ENCODE measurements around the gene ZNF75A.

ZNF75A gene

DNA sequence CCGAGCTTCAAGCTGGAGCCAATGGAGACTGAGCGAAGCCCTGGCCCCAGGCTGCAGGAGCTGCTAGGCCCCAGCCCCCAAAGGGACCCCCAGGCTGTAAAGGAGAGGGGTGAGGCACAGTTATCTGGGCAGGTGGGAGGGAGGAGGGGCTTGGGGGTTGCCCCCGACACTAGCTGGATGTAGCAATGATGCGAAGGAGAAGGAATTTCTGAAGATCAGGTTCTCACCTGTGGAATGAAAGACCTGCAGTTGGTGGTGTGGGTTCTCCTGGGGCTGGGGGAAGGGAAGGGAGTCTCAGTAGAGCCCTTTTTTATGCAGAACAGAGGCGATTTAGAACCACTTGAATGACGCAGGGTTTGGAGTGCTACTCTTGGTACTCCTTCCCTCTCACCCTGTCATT is 20.2 kb upstream of the ZNF75A start:
- no peak for DNase-seq (ENCODE audit: low read depth in 2 of 2)

DNA sequence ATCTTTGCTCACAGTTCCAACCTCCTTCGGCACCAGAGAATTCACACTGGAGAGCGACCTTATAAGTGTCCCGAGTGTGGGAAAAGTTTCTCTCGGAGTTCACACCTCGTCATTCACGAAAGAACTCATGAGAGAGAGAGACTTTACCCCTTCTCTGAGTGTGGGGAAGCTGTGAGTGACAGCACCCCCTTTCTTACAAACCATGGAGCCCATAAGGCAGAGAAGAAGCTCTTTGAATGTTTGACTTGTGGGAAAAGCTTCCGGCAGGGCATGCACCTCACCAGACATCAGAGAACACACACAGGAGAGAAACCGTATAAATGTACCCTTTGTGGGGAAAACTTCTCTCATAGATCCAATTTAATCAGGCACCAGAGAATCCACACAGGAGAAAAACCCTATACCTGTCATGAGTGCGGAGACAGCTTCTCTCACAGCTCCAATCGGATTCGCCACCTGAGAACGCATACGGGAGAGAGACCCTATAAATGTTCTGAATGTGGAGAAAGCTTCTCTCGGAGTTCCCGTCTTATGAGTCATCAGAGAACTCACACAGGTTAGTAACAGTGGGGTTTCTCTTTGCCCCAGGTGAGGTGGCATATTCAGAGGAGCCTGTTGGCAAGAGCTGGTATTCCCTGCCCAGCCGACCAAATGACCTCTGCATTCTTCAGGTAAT is 15.2 kb upstream of the ZNF75A start:
- DNase-seq (ENCODE audit: low read depth in 2 of 2) = no peak

DNA sequence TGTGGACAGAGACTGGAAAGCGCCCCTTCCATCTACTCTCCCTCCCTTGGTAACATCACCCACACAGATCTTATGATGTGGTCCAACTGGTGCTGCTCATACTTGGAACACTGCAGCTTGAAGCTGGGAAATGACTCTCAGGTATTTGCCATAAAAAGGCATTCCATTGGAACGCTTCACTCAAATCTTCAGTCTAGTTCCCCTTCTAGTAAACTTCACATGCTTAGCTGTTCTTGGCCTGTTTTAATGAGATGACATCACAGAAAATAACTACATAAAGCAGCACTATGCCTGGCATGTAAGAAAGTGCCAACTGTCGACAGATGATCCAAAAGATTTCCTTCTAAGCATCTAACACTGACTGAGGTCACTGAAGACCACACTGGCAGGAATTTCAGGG is 12.7 kb upstream of the ZNF75A start:
- no peak for DNase-seq (ENCODE audit: low read depth in 2 of 2)

DNA sequence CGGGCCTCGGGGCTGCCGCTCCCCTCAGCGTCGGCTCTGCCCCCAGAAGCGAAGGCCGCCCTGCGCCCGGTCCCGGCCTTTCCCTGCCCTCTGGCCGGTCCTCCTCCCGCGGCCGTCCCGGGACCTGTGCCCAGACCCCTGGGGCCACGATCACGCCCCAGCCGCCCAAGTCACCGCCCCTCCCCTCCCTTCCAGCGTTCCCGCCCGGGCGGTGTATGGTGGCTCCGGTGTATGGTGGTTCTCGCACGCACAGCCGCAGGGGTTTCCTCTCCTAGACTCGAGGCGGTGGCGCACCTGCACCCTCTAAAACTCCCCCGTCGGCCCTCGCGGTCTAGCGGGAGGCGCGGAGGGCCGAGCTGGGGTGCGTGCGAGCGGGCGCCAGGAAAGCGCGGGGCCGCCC is 10.1 kb upstream of the ZNF75A start:
- DNase-seq (ENCODE audit: low read depth in 2 of 2) = no peak

DNA sequence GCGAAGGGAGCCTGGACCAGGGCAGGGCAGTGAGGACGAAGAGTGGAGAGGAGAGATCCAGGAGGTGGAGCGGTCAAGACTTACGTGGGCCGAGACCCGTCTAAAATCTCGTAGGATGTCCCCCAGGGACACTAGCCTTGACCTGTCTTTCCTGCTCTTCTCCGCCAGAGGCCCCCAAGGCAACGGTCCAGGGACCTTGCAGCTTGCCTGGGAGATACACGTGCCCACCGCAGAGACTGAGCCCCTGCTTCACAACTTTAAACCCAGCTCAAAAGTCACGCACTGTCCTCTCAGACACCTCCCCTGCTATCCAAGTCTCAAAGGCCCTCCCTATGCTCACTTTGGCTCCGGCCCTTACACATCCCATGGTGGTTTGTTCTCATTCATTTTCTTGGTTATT is 9.5 kb upstream of the ZNF75A start:
- no peak for DNase-seq (ENCODE audit: low read depth in 2 of 2)

DNA sequence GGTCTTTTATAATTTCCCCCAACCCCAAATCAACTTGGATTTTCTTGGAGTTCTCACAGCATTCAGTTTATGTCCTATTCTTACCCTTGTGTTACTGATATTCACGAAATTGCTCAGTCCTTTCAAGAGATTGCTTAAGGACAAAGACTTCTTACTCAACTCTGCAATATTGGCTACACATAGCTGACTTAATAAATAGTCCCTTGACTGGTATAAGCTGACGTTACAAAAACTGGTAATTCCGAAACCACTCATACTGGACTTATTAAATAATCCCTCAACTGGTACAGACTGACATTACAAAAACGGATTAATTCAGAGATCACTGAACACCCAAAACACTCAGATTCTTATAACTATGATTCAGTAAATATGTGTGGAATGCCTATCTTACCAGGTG is 927 bp upstream of the ZNF75A start:
- DNase-seq (ENCODE audit: low read depth in 2 of 2) = no peak

DNA sequence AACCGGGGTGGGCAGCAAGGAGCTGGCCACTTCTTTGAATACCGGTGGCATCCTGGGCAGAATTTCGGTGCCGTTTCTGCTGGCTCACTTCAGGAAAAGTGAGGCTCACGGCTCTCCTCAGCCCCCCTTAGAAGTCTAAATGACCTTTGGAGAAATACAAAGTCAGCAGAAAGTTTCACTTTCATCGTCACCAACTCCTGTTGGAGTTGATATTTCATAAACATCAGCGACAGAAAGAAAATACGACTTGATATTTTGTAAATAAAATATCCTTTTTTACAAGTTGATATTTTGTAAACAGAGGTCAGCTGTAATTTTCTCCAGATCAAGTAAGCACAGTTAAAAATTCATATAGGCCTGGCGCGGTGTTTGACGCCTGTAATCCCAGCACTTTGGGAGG is 781 bp downstream of the ZNF75A start:
- DNase-seq (ENCODE audit: low read depth in 2 of 2) = no peak

DNA sequence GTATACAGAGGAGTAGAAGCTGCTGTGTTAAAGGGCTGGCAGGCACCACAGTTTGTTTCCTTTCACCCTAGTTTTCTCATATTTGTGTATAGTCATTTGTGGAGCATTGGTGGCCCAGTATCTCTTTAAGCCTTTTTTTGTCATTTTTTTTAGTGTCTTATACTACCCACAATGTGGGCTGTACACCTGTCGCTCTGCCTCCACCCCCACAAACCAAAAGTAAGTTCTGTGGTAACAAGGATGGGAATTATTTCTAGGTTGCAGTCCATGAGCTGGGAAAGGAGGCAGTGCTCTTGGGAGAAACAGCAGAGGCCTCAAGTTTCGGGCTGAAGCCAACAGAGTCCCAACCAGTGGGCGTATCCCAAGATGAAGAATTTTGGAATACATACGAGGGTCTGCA is 6.2 kb downstream of the ZNF75A start:
- no peak for DNase-seq (ENCODE audit: low read depth in 2 of 2)

DNA sequence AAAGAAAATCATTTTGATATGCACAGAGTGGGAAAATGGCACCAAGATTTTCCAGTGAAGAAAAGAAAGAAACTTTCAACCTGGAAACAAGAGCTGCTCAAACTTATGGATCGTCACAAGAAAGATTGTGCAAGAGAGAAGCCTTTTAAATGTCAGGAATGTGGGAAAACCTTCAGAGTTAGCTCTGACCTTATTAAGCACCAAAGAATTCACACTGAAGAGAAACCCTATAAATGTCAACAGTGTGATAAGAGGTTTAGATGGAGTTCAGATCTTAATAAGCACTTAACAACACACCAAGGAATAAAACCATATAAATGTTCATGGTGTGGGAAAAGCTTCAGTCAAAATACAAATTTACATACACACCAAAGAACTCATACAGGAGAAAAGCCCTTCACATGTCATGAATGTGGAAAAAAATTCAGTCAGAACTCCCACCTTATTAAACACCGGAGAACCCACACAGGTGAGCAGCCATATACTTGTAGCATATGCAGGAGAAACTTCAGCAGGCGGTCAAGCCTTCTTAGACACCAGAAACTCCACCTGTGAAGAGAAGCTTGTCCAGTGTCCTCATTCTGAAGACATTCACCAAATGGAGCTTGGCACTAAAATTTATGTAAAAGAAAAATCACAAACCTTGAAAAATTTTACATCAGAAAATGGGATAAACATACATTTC is 12.2 kb downstream of the ZNF75A start:
- no peak for DNase-seq (ENCODE audit: low read depth in 2 of 2)

DNA sequence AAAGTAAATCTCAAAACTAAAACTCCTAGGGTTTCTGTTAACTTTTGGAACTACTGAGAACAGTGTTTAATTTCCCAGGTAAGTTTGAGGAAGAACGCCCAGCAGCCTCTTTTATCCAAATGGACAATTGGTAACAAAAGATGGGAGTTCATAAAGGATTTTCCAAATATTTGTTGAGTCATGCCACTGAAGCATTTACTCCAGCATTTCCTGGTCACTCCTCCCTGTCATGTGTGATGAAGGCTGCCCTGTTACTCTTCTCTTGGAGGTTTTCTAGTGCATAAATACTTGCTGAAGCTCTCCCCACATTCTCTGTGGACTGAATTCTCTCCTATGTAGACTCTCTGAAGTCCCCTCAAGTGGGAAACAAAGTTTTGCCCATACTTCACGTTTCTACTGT is 16.5 kb downstream of the ZNF75A start:
- no peak for DNase-seq (ENCODE audit: low read depth in 2 of 2)

DNA sequence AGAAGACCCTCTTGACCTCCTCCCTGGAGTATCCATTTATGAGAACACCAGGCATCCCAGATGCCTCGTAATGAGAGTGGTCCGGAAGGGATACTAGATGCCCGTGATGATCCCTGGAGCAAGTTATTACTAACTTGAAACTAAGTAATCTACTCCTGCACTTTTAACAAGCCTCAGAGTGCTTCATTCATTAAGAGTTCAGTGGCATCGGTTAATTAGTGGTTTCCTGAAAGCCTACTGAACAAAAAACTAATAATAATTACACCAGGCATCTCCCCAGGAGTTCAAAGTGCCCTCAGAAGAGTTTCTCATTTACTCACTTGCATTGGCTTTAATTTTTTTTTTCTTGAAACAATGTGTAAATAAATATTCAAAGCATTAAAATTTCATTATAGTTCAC is 22.2 kb downstream of the ZNF75A start:
- no peak for DNase-seq (ENCODE audit: low read depth in 2 of 2)

DNA sequence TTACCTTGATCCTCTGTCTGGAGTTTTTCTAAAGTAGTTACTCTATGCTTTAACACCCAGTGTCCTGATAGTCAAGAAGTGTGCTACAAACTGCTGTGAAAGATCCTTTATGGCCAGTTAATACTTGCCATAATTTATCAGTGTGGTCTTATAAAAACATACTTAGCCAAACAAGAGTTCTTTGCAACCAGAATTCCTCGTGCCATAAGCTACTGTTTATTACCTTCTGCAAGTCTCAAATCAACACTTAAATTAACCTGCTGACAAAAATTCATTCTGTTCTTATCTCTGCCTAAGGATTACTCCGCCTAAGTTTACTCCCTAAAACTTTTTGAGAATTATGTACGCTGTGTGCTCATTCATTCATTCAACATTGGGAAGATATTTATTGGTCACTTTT is 22.8 kb downstream of the ZNF75A start:
- no peak for DNase-seq (ENCODE audit: low read depth in 2 of 2)

DNA sequence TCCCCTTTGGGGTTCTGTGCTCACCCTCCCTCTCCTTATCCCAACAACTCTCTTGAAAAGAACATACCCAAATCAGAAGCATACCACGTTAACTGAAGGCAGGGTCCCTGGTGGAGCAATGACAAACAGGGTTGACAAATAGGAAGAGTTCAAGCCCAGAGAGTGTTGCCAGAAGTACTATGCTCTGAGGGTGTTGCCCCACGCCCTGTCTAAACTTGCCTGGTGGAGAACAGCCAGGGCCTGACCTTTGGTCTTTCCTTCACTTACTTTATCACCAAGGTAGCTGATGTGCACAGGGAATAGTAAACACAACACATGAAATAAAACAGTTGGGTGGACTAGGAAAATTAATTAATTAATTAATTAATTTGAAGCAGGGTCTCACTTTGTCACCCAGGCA is 23.3 kb downstream of the ZNF75A start:
- DNase-seq (ENCODE audit: low read depth in 2 of 2) = no peak

DNA sequence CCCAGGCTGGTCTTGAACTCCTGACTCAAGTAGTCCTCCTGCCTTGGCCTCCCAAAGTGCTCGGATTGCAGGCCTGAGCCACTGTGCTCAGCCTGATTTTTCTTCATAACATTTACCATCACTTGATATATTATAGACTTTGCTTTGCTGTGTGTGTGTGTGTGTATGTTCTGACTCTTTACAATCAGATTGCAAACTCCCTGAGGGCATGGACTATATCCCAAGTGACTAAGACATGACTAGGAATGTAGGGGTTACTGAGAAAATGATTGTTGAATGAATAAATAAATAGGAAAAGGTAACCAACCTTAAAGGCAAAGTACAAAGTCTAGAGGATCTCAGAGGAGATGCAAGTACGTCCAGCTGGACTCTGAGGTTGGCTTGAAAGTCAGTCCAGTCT is 40.7 kb downstream of the ZNF75A start:
- no peak for DNase-seq (ENCODE audit: low read depth in 2 of 2)

DNA sequence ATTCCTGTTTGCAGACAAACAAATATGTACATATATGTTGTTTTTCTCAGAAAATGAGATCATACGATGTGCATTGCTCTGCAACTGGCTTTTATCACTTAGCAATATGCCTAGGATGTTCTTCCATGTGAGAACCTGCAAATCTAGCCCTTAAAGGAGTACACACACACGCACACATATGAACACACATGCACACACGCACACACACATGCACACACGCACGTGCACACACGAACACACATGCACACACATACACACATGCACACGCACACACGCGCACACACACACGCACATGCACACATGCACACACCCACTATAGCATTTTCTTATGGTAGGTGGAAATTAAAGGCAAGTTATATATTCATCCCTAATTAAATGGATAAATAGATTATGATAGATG is 42.3 kb downstream of the ZNF75A start:
- DNase-seq (ENCODE audit: low read depth in 2 of 2) = no peak

DNA sequence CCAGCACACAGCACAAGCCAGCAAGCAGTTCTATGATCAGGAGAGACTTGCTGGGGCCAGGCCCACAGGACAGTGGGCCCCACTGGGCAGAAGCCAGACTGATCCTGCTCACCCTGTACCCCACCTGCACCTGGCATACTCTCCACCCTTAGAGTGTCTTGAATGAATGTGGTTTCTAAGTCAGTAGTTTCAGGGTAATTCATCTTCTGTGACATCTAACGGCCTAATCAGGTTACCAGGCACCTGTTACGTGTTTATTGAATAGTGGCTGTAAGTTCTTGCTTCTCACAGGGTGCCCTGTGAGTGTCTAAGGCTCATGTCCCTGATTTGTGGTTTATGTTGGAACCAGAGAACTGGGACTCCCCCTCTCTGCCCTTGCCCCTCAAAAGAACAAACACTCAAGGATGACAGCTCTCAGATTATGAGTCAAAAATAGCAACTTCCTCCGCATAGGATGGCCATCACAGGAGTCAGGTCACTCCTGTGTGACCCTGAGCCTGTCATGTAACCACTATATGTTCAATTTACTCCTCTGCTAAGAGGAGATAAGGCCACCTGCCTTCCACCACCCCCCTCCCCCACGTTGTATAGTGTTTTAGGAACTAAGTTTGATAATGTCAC is 43.4 kb downstream of the ZNF75A start:
- DNase-seq (ENCODE audit: low read depth in 2 of 2) = no peak

DNA sequence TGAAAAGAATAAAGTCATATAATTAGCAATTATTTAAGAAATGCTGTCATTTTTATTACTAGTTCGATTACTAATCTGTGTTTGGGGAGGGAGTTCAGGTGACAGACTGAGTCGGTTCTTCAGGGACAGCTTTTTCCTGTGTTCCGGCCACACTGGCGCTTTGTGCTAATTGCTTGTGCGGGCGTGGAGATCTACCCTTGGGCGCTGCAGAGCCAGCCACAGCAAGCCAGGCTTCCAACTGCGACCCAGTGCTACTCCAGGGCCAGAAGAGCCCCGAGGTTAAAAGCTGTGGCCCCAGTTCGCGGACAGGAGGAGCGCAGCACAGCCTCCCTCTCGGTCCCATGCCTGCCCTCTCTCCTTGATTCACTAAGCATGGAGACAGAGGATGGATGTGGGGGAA is 43.9 kb downstream of the ZNF75A start:
- no peak for DNase-seq (ENCODE audit: low read depth in 2 of 2)

DNA sequence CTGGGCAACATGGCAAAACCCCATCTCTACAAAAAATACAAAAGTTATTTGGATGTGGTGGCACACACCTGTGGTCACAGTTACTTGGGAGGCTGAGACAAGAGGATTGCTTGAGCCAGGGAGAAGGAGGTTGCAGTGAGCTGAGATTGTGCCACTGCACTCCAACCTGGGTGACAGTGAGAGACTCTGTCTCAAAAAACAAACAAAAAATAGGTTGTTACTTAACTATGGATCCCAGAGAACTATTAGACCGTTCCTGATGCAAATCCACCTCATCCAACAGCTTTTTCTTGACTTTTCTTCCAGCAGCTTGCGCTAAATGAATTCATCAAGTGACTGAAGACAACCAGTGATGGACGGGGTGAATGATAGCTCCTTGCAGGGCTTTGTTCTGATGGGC is 50.3 kb downstream of the ZNF75A start, which contains the start of gene OR2C1:
Gene OR2C1, plus strand, starts transcription at position 301 of the 400 bp plus-strand sequence. Its CDS starts 52 bp downstream, at position 353.
- DNase-seq (ENCODE audit: low read depth in 2 of 2) = no peak

DNA sequence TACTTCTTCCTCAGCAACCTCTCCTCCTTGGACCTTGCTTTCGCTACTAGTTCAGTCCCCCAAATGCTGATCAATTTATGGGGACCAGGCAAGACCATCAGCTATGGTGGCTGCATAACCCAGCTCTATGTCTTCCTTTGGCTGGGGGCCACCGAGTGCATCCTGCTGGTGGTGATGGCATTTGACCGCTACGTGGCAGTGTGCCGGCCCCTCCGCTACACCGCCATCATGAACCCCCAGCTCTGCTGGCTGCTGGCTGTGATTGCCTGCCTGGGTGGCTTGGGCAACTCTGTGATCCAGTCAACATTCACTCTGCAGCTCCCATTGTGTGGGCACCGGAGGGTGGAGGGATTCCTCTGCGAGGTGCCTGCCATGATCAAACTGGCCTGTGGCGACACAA is 50.8 kb downstream of the ZNF75A start:
- DNase-seq (ENCODE audit: low read depth in 2 of 2) = no peak

DNA sequence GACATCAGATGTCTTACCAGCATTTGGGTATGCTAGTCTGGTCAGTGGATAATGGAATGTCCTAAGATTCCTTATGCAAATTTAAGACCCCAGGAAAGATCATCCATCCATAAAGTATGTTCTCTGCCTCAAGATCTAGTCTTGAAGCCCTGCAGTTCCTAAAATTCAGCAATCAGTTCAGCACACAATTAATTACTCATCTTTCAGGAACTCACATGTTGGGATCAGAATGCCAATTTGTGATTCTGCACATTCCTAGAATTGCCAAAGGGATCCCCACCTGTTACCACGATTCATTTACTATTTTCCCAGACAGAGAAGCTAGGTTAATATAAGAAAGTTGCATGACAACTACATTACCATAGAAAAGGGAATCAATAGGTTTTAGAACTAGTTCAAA is 53.6 kb downstream of the ZNF75A start:
- no peak for DNase-seq (ENCODE audit: low read depth in 2 of 2)

DNA sequence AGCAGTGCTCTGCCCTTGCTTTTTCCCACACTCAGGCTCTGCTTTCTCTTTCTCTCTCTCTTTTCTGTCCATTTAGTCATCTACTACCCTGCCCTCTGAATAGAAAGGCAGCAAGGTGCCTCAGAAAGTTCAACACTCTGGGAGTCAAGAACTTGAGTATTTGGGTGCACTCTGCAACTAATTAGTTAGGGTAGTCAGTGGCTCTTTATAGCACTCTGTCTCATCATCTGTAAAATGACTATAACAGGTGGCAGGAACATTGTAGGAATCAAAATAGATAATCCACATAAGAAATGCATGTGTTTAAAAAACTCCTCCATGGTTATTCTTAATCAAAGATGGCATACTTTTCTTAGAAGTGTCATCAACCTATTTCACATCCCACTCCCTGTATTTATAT is 57.6 kb downstream of the ZNF75A start:
- DNase-seq (ENCODE audit: low read depth in 2 of 2) = no peak

DNA sequence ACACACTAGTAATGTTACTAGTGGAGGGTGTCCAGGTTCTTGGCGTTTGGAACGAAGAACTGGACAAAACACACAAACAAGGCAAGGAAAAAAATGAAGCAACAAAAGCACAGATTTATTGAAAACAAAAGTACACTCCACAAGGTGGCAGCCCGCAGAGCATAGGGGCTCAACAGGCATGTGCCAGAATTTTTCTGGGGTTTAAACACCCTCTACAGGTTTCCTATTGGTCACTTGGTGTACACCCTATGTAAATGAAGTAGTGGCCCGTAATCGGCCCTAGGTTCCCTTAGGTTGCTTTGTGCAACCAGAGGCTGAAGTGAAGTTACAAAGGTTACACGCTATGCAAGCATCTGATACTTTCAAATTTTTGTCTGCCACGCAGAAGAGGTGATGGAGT is 58.5 kb downstream of the ZNF75A start:
- no peak for DNase-seq (ENCODE audit: low read depth in 2 of 2)

DNA sequence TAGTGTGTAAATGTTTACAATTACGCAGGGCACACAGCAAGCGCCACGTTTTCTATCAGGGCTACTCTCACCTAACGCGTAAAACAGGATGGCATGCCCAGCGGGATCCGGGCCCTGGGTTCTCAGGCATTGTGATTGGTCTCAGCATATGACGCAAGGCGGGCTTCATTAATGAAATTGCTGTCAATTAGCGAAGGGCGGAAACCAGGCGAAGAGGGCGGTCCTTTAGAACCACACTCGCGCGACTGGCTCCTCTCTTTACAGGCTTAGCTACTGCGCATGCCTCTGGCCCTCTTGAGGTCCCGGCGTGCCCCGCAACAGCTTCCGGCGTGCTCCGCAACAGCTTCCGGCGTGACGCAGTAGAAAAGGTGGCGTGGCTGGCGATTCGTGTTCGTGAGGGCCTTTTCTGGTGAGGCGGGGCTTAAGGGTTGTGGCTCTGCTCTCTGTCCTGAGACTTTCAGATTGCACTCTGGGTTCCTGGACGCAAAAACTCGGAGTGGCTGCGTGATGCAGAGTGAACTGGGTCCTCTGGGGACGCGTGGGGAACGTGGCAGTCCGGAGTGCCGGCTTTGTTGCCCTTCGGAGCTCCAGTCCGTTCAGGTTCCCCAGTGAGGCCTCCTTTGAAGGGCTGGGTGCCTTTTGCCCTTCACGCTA is 59.6 kb downstream of the ZNF75A start:
- peak; percentile 69 to 80 for DNase-seq (ENCODE audit: low read depth in 2 of 2)
